GM19372 (cell line): ENCODE measurements around the gene TICRR.

Experiments
- ATAC-seq: cut with Tn5 transposase; IDR thresholded peaks from one replicate; pipeline ENCODE4 v1.9.1; 2021; ENCODE audit warnings: mild to moderate bottlenecking, low read depth, moderate library complexity; ENCODE audit not compliant: unreplicated experiment

TICRR gene

GRCh38 chr15:89670971-89671560, 95.8 kb downstream of the TICRR start:
- ATAC-seq: no peak

GRCh38 chr15:89671687-89672086, 96.4 kb downstream of the TICRR start:
- no peak for ATAC-seq

GRCh38 chr15:89672221-89673164, 97.2 kb downstream of the TICRR start:
- ATAC-seq: no peak

GRCh38 chr15:89673165-89673512, 97.9 kb downstream of the TICRR start:
- no peak for ATAC-seq

GRCh38 chr15:89674526-89674925, 99.3 kb downstream of the TICRR start:
- ATAC-seq: no peak

GRCh38 chr15:89675606-89676005, 100.3 kb downstream of the TICRR start:
- ATAC-seq: no peak

- ATAC-seq: no peak
Measured at GRCh38 chr15:89677381-89677780, 102.1 kb downstream of the TICRR start.
